Suppressor macrophage (primary cell): Measurements from ENCODE around the gene RGS19.

Experiments used
- DNase-seq, 4 experiments: peaks; one replicate each; pipeline ENCODE4 v3.0.0-alpha.2; 2020 to 2022

The RGS19 gene

GRCh38 chr20:64048402-64049044, 30.8 kb downstream of the RGS19 start:
- no peak for DNase-seq

GRCh38 chr20:64047968-64048401, 31.3 kb downstream of the RGS19 start:
- DNase-seq: no peak

DNA sequence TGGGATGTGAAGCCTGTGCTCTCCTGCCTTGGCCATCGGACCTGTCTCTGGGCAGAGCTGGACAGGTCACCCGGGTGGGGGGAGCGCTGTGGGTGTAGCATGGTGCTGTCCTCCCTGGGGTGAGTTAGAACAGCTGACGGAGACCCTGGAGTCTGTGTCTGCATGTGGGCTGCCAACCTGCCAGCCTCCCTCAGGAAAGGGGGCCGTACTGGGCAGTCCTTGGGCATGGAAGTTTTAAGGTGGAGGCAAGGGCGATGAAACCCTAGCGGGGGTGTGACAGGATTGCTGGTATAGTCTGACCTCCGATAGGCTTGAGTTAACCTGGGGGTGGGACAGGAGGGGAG, 32.3 kb downstream of the RGS19 start:
- DNase-seq: no peak

DNA sequence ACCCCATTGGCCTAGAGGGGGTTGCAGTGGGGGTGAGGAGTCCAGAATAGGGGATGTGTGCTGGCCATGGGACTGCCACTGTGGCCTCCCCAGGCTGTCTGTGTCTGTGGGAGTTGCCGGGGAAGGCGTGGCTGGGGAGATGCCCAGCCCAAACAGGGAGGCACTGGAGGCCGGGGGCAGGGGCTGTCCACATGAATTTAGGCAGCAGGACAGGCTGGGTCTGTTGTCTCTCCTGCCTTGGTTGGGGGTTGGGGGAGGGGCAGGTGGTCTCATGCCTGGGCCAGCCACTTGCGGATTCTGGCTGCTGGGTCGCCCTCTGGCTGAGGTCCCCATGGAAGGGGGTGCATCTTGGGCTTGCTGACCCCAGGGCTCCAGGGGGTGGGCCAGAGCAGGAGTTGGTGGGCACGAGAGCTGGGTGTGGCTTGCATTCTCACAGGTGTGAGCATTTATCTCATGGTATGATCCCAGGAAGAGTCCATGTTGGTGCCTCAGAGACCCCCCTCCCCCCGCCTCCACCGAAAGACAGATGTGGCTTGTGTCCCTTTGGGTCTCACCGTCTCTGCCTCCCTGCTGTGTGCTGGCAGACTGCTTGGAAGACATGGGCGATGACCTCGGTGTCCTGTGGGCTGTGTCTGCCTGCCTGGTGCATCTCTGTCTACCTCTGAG, 33.8 kb downstream of the RGS19 start:
- DNase-seq: no peak

DNA sequence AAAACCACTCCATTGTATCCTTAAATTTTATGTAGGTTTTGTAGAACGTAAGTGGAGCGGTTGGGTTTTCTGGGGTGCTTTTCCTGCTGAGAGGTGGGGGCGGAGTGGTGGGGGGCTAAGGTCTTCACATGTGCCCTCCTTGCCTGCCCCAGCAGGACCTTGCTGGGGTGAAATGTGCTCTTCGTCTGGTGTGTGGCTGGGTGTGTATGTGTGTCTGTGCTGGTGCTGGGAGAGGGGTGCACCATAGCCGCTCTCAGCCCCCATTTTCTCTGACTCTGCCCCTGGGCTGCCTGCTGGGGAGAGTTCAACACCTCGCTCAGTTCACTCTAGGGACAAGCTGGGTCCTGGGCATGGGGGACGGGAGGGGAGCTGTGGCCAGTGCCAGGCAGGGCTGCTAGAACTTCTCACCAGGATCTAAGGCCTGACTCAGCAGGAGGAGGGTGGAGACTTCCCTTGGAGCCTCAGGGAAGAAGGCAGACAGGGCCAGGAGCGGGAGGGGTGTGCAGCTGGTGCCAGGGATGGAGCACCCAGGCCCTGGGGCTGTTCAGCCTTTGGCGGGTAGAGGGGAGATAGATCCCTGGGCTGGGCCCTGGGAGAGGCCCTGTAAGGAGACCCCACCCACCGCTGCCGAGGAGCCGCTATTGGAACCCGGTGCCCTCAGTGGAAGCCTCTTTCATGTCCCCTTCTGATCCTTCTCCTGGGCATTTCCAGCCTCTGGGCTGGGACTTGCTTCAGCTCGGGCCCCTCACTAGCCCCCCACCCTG, 34.7 kb downstream of the RGS19 start:
- peak in 1 of 4 experiments; percentile 24 for DNase-seq

DNA sequence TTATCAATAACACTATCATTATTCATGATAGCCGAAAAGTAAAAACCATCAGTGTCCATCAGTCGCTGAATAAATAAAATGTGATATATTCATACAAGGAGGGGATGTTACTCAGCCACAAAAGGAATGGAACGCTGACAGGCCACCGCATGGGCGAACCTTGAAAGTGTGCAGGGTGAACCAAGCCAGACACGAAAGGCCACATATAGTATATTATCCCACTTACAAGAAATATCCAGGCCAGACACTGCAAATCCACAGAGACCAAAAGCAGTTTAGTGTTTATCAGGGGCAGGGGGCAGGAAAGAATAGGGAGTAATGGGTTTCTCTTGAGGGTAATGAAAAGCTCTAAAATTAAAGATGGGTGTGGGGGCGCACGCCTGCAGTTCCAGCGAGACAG, 35.5 kb downstream of the RGS19 start:
- no peak for DNase-seq

DNA sequence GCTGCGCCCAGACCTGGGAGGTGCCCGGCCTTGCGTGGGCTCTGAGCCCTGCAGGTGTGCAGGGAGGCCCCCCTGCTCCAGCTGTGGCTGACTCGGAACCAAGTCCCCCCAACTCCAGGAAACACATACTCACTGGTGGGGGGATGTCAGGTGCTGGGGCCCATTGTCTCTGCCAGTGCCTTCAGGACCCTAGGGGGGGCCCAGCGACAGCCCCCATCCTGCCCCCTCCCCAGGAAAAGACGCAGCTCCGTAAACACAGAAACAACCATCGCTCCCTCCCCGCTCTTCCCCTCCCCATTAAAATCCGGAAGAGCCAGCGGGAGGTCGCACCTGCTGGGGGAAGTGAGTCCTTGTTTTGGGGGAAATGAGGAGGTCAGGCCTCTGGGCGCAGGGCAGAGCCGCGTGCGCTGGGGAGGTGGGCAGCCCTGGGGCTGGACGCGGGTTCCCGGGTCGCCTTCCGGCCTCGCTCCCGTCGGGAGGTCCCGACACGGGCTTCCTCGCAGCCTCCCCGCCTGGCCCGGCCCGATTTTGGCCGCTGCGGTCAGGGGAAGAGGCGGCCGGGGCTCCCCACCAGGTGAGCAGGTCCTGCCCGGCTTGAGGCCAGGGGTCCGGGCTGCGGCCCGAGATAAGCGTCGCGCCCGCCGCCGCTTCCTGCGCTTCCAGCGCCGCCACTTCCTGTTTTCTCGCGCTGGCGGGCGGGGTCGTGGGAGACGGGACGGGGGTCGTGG, 37.1 kb downstream of the RGS19 start:
- DNase-seq: peak in 3 of 4 experiments; percentile 36 to 63 (median 53)

DNA sequence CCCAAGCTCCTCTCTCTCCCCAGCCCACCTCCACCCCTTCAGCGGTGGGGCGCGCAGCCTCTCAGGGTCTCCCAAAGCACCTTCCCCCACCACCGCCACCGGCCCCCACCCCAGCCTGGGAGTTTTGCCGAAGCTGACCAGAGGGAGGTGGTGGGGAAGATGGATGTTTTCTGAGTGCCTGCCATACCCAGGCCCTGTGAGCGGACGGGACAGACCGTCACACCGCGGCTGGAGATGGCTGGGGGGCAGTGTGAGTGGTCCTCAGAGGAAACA, 37.6 kb downstream of the RGS19 start:
- DNase-seq: no peak

DNA sequence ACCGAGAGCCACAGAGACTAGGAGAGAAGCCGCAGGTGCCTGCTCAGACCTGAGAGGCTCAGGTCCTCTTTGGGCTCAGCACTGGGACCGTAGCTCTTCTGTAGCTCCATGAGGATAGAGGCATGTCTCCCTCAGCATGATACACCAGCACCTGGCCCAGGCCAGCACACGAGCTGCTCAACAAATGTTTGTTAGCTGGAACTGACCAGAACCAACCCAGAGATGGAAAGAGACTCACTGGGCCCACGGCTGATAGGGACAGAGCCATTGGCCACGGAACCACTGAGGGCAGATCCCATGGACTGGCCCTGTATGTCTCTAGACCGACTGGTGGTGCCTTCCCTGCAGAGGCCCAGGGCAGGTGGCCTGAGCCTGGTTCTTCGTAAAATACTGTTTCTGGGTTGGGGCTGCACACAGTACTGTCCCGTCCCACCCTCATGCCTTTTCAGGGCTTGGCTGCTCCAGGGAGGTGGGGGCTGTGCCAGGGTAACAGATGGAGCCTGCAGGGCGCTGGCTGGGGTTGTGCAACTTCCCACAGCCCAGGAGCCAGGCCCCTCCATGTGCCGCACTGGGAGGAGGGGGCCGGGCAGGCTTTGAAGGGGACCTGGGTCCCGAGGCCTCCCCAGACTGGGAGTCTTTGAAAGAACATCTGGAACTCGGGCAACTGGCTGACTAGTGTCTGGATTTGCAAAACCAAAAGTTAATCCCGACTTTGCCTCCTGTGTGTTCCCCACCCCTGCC, 38.1 kb downstream of the RGS19 start:
- no peak for DNase-seq

DNA sequence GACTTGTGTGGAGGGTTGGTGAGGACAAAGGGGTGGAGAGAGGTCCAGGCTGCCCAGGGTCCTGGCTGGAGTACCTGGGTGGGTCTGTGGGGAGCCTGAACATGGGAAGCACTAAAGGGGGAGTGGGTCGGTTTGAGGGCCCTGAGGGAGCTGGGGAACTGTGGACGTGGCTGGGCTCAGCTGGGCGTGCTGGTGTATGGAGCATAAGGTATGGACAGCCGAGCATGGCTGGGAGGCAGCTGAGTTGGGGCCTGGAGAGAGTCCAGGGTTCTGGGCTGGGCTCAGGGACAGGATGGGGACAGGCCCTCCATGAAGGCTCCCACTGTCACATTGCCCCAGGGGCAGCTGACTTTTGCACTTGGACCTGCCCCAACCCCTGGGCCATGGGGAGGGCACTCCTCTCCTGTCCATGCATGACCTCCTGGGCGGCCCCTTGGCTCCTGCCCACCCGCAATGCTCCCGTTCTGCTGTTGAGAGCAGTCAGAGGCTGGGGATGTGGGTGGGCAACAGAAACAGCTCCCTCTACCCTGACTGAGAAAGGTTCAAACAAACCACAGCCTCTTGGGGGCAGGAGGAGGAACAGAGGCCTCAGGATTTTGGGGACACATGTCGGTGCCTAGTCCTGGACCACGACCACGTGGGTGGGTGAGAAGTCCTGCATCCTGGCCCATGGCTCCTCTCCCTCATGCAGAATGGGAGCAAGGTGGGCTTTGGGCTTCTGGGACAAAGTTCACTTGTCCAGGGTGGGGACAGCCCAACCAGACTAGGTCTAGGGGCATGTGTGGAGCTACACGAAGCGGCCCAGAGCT, 38.9 kb downstream of the RGS19 start:
- DNase-seq: no peak

DNA sequence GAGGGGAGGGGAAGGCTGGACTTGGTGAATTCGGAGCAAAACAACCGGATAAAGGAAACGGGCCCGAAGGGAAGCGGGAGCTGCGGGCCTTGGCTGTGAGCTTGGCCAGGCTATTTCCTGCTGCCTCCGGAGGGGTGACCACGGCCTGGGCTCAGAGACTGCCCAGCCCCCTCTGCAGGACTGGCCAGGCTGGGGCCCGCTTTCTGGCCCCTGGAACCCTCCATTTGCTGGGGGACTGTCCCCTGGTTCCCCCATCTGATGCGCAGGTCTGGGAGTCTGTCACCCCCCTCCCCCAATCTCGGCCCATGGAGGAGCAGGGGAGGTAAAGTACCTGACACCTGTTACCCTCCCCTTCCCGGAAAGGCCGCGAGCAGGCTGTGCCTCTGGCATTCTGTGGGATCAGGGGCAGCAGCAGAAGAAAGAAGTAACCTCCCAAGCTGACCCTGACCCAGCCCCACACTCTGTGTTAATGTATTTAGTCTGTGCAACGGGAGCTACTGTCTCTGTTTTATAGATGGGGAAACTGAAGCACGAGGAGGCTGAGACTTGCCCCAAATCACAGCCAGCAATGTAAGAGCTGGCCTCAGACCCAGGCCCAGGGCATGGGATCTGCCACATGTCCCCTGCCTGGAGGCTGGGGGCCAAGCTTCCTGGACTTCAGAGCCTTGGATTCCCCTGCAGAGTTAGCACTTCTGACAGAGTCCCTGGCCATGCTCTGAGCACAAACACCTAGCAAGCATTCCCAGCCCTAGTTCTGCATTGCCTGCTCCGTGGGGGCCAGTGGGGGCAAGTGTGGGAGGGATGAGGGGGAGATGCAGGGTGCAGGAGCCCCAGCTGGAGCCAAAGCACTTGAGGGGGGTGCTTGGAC, 39.8 kb downstream of the RGS19 start:
- DNase-seq: no peak

- peak; percentile 65 to 89 (median 76) for DNase-seq
Observed at GRCh38 chr20:64038565-64039292, 40.6 kb downstream of the RGS19 start.

DNA sequence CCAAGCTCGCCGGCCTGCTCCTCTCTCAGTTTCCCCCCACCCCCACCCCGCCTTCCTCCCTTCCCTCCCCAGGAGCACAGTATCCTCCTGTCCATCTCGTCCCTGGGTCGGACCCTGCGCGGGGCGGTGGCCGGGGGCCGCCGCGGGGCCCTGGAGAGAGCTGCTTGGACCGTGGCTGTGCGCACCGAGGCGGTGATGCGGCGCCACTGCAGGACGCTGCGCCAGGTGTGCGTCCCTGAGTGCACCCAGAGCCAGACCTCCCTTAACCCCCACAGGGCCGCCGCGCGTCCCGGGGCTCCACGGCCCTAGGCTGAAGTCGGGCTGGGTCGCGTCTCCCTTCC, 41.1 kb downstream of the RGS19 start:
- no peak for DNase-seq

GRCh38 chr20:64037498-64038213, 41.7 kb downstream of the RGS19 start:
- DNase-seq: no peak

- no peak for DNase-seq
Observed at GRCh38 chr20:64037199-64037497, 42.2 kb downstream of the RGS19 start.

DNA sequence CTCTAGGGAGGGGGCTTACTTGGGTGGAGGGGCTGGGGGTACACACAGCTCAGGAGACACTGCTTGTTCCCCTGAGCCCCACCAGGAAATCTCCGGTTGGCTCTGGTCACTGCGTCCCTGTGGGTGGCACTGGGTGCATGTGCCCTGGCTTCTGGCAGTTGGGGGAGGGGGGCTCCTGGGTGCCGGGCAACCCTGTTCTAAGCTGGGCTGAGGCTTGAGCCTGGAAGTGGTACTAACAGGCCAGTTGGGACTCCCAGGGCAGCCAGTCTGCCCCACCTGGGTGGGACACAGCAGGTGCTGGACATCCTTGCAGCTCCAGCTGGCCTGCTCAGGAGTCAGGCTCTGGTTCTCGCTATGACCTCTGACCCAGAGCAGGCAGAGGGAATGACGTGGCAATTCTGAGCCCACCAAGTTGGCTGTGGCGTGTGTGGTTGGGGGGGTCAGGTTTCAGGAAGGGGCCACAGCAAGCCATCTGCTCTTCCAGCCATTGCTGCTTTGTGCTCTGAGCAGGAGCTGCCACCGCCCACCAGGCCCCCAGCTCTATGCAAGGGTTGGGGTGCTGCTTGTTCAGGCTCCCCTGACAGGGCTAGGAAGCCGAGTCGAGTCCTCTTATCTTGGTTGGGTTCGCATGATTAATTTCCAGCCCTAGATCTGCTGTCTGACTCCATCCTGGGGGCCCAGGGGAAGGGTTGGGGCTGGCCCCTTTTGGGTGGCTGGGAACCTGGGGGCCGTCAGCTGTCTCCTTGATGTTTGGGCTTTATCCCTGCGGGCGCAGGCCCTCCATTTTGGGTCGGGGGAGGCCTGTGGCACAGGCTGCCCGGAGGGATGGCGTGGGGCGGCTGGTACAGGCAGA, 42.7 kb downstream of the RGS19 start:
- no peak for DNase-seq

DNA sequence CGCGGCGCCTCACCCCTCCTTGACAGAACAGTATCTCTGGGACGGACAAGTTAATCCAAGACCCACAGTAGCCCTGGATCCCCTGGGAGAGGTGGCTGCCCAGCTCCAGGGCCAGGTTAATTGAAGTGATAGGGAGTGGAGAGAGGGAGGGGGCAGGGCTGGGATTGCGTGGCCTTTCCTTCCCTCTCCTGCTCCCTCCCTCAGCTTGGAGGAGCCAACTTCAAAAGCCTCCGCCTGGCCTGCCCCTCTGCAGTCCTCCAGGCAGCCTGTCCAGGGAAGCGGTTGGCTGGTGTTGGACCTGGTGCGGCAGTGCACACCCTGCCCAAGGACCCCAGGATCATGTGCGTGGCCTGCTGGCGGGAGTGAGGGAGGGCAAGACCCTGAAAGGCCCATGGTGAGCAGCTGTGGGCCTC, 43.4 kb downstream of the RGS19 start, which contains the start of gene C20orf204:
Gene C20orf204, plus strand, starts transcription at position 250 of the 413 bp plus-strand sequence. Its CDS starts 142 bp downstream, at position 392.
- no peak for DNase-seq
